Glutamatergic neuron (in vitro differentiated cells): ENCODE data around the gene ZFYVE21. TPM values are rescaled to one million over a fixed set of nuclear protein-coding genes. Genes with fewer than 3 reads are reported as not detected.
A peak's percentile ranks its signal among the peaks of the same experiment; 100 is the strongest.
"Not testable (repeated sequence)": the region's sequence is repeated elsewhere in the genome, so short reads cannot be mapped to it uniquely, and the experiment has no call there.

Experiments
- DNase-seq: peaks from one replicate; pipeline ENCODE4 v3.0.0; 2022
- H3K27ac Mint-ChIP-seq: one replicate; pipeline ENCODE4 v1.8.0; 2020; ENCODE audit warnings: mild to moderate bottlenecking, mixed read lengths, inconsistent platforms; ENCODE audit not compliant: unreplicated experiment
- H3K27me3 Mint-ChIP-seq: one replicate; pipeline ENCODE4 v1.8.0; 2020; ENCODE audit warnings: mild to moderate bottlenecking, moderate library complexity, mixed read lengths, inconsistent platforms; ENCODE audit not compliant: unreplicated experiment
- H3K36me3 Mint-ChIP-seq: one replicate; pipeline ENCODE4 v1.8.0; 2020; ENCODE audit warnings: mild to moderate bottlenecking, mixed read lengths, inconsistent platforms; ENCODE audit not compliant: unreplicated experiment
- H3K4me1 Mint-ChIP-seq: one replicate; pipeline ENCODE4 v1.8.0; 2020; ENCODE audit warnings: mild to moderate bottlenecking, low read depth, mixed read lengths, inconsistent platforms; ENCODE audit not compliant: unreplicated experiment
- H3K4me3 Mint-ChIP-seq: one replicate; pipeline ENCODE4 v1.8.0; 2020; ENCODE audit warnings: mild to moderate bottlenecking, mixed read lengths, inconsistent platforms; ENCODE audit not compliant: unreplicated experiment
- H3K9me3 Mint-ChIP-seq: one replicate; pipeline ENCODE4 v1.8.0; 2020; ENCODE audit warnings: mild to moderate bottlenecking, moderate library complexity, mixed read lengths, inconsistent platforms; ENCODE audit not compliant: unreplicated experiment
- CTCF ChIP-seq: fragments of 200-600 bp; sonication (generic); IDR thresholded peaks from one replicate; pipeline ENCODE4 v1.5.0; 2021; ENCODE audit not compliant: partially characterized antibody, unreplicated experiment
- total RNA-seq: library from RNA; stranded (reverse); fragmentation: NEBNext Ultra II Directional; extraction: Animal tissue kit (Norgen Biotek cat#: 25700); gene quantifications from one replicate; pipeline ENCODE4 v1.2.1, GENCODE V29; 2021; ENCODE audit not compliant: unreplicated experiment

ZFYVE21 gene
- total RNA-seq, 1 donor from 2014 or later = 49.1 TPM

GRCh38 chr14:103688906-103689902, 26.4 kb upstream of the ZFYVE21 start:
- no peak overlapping the region for H3K4me3 Mint-ChIP-seq
- H3K4me1 Mint-ChIP-seq = peaks cover 30% of the 10 kb centered on the region
- peaks cover 13% of the 10 kb centered on the region for H3K27me3 Mint-ChIP-seq
- DNase-seq = no peak
- H3K36me3 Mint-ChIP-seq = no peaks in the 10 kb centered on the region
- peak overlapping the region; percentile 64 for H3K27ac Mint-ChIP-seq
- no peak for TF ChIP-seq CTCF
- peaks cover 6% of the 10 kb centered on the region for H3K9me3 Mint-ChIP-seq

GRCh38 chr14:103690332-103690731, 25.3 kb upstream of the ZFYVE21 start:
- no peak for DNase-seq
- Mint-ChIP-seq H3K4me1 (peaks cover 26% of the 10 kb centered on the region), H3K9me3 (peaks cover 7% of the 10 kb centered on the region), H3K27ac (peak overlapping the region; percentile 0), H3K36me3 (no peaks in the 10 kb centered on the region), H3K27me3 (peaks cover 12% of the 10 kb centered on the region), H3K4me3 (no peak overlapping the region)
- TF ChIP-seq CTCF = no peak

DNA sequence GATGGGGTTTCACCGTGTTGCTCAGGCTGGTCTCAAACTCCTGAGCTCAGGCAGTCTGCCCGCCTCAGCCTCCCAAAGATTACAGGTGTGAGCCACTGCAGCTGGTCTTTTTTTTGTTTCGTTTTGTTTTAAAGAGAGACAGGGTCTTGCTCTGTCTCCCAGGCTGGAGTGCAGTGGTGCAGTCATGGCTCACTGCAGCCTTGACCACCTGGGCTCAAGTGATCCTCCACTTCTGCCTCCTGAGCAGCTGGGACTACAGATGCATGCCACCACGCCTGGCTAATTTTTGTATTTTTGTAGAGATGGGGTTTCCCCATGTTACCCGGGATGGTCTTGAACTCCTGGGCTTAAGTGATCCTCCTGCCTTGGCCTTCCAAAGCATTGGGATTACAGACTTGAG, 24.0 kb upstream of the ZFYVE21 start:
- H3K27ac Mint-ChIP-seq, H3K4me3 Mint-ChIP-seq, DNase-seq, H3K36me3 Mint-ChIP-seq: not testable (repeated sequence)
- Mint-ChIP-seq H3K9me3 (peaks cover 17% of the 10 kb centered on the region), H3K27me3 (peaks cover 20% of the 10 kb centered on the region), H3K4me1 (peaks cover 31% of the 10 kb centered on the region)

DNA sequence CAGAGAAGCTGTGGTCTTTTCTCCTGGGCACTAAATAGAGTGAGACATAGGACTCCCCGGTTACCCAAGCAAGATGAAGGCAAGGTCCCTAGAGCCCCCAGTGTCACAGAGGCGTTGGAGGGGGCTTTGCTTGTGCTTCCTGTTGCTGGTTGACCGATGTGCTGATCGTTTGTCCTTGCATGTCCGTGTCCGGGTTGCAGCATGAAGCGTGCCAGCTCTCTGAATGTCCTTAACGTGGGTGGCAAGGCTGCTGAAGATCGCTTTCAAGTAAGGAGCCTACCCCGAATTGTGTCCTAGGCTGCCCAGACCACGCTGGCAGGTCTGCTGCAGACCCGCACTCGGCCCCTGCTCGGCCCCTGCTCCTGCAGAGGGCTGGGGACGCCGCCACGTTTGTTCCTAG, 23.5 kb upstream of the ZFYVE21 start:
- DNase-seq = no peak
- Mint-ChIP-seq H3K27ac (no peak overlapping the region), H3K36me3 (no peaks in the 10 kb centered on the region), H3K4me3 (no peak overlapping the region), H3K27me3 (peaks cover 22% of the 10 kb centered on the region), H3K4me1 (peaks cover 35% of the 10 kb centered on the region), H3K9me3 (peaks cover 19% of the 10 kb centered on the region)
- TF ChIP-seq CTCF = no peak

DNA sequence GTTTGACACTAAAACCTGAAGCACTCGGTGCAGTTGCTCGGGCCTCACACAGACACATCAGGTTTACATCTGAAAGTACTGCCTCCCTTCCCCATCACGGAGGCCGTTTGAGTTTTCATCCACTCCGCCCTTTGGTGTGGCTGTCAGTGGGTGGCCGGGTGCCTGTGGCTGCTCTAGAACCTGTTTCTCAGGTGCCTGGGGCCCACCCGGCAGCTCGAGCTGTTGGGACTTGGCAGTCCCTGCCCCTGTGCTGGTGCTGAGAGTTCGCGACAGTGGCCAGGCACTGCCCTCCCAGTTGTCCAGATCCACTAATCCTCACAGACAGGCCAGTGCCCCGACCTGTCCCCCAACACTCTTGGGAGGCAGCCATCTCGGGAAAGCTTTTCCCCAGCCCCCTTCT, 22.7 kb upstream of the ZFYVE21 start:
- TF ChIP-seq CTCF = no peak
- DNase-seq = no peak
- H3K4me3 Mint-ChIP-seq = no peak overlapping the region
- H3K27ac Mint-ChIP-seq = no peak overlapping the region
- H3K9me3 Mint-ChIP-seq = peaks cover 21% of the 10 kb centered on the region
- peaks cover 38% of the 10 kb centered on the region for H3K4me1 Mint-ChIP-seq
- no peaks in the 10 kb centered on the region for H3K36me3 Mint-ChIP-seq
- H3K27me3 Mint-ChIP-seq = peaks cover 27% of the 10 kb centered on the region
